Cardiac muscle cell (in vitro differentiated cells and primary cell): Measurements from ENCODE around the gene C19orf25. TPM values are rescaled to one million over a fixed set of nuclear protein-coding genes. Genes with fewer than 3 reads are reported as not detected.

ENCODE experiments used
- DNase-seq, 2 donors: peaks; one replicate each; pipeline versions ENCODE4 v3.0.0 to v3.0.0-alpha.2; 2010 to 2017; ENCODE audit warnings: low read depth in 1 of 2, low spot score in 1 of 2
- H3K27ac ChIP-seq: fragments of 200-600 bp; sonication (generic); 2 replicates; pipeline ENCODE4 v1.5.1; 2016
- H3K27me3 ChIP-seq: fragments of 200-600 bp; sonication (generic); 2 replicates; pipeline ENCODE4 v1.6.0; 2016; ENCODE audit warnings: control low read depth
- H3K36me3 ChIP-seq: fragments of 200-600 bp; sonication (generic); 2 replicates; pipeline ENCODE4 v1.5.1; 2016; ENCODE audit warnings: control low read depth
- H3K4me1 ChIP-seq: fragments of 200-600 bp; sonication (generic); 2 replicates; pipeline ENCODE4 v1.8.1; 2017; ENCODE audit warnings: low read depth, mild to moderate bottlenecking, mixed run types
- H3K4me3 ChIP-seq: fragments of 200-600 bp; sonication (generic); 2 replicates; pipeline ENCODE4 v1.5.1; 2016; ENCODE audit warnings: mild to moderate bottlenecking
- H3K9me3 ChIP-seq: fragments of 200-600 bp; sonication (generic); 2 replicates; pipeline ENCODE4 v1.5.1; 2017; ENCODE audit warnings: low read depth, mild to moderate bottlenecking, control low read depth
- polyA plus RNA-seq: library from polyadenylated mRNA; unstranded; fragments of >200 nt; fragmentation: Nextera tagmentation; extraction: Ambion mirVana; gene quantifications from 2 replicates; pipeline ENCODE4 v1.2.1, GENCODE V29; 2016
- total RNA-seq: library from RNA; depleted of rRNA; stranded (reverse); fragments of >200 nt; gene quantifications from 2 replicates; pipeline ENCODE4 v1.2.3, GENCODE V29; 2016
- TF ChIP-seq, protein P1 (sequence below): IDR thresholded peaks from 2 replicates; pipeline ENCODE4 v1.5.1; 2012; ENCODE audit warnings: low read depth, mild to moderate bottlenecking, low read length

The C19orf25 gene
- total and polyA plus RNA-seq, 2 experiments from 2014 or later: 52.4 to 84.9 TPM

DNA sequence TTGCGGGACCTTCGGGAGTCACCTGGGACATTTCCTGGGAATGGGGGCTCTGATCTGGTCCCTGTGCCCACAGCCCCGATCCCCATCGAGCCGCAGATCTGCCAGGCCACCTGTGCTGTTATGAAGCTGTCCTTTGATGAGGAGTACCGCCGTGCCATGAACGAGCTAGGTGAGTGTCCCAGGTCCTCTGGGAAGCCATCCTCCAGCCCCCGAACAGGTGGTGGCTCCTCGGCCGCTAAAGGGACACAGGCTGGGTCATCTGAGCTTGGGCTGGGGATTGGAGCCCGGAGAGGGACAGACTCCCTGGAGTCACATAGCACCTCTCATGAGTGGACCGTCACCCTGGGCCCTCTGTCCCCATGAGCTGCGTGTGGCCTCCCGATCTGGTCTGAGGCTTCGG, 21.1 kb downstream of the C19orf25 start:
- TF ChIP-seq, protein P1, sequence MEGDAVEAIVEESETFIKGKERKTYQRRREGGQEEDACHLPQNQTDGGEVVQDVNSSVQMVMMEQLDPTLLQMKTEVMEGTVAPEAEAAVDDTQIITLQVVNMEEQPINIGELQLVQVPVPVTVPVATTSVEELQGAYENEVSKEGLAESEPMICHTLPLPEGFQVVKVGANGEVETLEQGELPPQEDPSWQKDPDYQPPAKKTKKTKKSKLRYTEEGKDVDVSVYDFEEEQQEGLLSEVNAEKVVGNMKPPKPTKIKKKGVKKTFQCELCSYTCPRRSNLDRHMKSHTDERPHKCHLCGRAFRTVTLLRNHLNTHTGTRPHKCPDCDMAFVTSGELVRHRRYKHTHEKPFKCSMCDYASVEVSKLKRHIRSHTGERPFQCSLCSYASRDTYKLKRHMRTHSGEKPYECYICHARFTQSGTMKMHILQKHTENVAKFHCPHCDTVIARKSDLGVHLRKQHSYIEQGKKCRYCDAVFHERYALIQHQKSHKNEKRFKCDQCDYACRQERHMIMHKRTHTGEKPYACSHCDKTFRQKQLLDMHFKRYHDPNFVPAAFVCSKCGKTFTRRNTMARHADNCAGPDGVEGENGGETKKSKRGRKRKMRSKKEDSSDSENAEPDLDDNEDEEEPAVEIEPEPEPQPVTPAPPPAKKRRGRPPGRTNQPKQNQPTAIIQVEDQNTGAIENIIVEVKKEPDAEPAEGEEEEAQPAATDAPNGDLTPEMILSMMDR: no peak
- H3K4me1 ChIP-seq: no peaks in the 10 kb centered on the region
- H3K9me3 ChIP-seq: no peaks in the 10 kb centered on the region
- H3K4me3 ChIP-seq: no peak overlapping the region
- H3K36me3 ChIP-seq: no peaks in the 10 kb centered on the region
- DNase-seq: no peak
- H3K27ac ChIP-seq: no peak overlapping the region
- H3K27me3 ChIP-seq: peaks cover 66% of the 10 kb centered on the region

DNA sequence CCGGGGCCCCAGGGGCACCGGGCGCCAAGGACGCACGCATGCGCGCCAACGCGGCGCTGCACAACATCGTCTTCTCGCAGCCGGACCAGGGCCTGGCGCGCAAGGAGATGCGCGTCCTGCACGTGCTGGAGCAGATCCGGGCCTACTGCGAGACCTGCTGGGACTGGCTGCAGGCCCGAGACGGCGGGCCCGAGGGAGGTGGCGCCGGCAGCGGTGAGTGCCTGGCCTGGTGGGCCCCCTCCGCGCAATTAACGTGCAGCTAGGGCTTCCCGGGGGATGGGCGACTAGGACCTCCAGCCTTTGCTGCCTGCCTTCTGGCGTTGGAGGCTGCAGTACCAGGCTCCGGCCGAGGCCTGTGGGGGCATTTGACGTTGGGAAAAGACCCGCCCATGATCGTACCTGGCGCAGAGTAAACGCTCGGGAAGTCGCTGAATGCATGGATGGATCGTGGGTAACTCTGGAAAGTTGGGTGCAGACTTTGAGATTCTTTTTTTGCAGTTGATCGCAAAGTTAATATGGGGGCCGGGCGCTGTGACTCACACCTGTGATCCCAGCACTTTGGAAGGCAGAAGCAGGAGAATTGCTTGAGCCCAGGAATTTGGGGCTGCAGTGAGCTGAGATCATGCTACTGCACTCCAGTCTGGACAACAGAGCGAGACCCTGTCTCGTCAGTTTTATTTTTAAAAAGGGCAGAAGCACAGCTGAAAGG, 21.8 kb downstream of the C19orf25 start:
- Histone ChIP-seq H3K27me3 (peaks cover 73% of the 10 kb centered on the region), H3K27ac (no peak overlapping the region), H3K4me3 (no peak overlapping the region), H3K9me3 (no peaks in the 10 kb centered on the region), H3K36me3 (no peaks in the 10 kb centered on the region), H3K4me1 (no peaks in the 10 kb centered on the region)
- no peak for DNase-seq
- TF ChIP-seq, protein P1: no peak

DNA sequence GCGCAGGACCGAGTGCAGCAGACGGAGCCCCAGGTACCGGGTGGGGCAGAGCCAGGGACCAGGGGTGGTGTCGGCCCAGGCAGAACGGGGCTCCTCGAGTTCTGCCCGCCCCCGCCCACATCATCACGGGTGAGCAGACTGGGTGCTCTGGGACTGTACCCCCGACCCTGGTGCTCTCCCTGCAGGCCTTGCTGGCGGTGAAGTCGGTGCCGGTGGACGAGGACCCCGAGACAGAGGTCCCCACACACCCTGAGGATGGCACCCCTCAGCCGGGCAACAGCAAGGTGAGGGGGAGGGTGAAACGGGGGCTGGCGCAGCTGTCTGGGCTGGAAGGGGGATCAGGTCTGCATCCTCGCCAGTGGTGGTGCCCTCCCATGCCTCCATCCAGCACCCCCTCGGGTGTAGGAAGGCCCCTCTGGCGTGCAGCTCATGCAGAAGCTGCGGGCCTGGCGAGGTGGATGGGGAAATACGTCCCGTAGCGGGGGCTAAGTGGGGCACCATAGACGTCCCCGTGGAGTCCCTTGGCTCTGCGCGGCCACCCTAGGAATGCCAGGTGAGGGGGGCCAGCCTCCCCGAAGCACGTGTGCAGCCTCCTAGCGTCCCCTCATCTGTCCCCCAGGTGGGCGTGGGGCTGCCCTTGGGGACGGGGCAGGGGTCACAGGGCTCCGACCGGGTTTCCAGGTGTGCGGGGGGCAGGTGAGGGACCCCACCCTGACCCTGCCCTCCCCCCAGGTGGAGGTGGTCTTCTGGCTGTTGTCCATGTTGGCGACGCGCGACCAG, 22.7 kb downstream of the C19orf25 start:
- Histone ChIP-seq H3K27ac (no peak overlapping the region), H3K36me3 (no peaks in the 10 kb centered on the region), H3K4me3 (no peak overlapping the region), H3K4me1 (no peaks in the 10 kb centered on the region), H3K27me3 (peaks cover 82% of the 10 kb centered on the region), H3K9me3 (no peaks in the 10 kb centered on the region)
- no peak for DNase-seq
- TF ChIP-seq, protein P1: peak; percentile 1

DNA sequence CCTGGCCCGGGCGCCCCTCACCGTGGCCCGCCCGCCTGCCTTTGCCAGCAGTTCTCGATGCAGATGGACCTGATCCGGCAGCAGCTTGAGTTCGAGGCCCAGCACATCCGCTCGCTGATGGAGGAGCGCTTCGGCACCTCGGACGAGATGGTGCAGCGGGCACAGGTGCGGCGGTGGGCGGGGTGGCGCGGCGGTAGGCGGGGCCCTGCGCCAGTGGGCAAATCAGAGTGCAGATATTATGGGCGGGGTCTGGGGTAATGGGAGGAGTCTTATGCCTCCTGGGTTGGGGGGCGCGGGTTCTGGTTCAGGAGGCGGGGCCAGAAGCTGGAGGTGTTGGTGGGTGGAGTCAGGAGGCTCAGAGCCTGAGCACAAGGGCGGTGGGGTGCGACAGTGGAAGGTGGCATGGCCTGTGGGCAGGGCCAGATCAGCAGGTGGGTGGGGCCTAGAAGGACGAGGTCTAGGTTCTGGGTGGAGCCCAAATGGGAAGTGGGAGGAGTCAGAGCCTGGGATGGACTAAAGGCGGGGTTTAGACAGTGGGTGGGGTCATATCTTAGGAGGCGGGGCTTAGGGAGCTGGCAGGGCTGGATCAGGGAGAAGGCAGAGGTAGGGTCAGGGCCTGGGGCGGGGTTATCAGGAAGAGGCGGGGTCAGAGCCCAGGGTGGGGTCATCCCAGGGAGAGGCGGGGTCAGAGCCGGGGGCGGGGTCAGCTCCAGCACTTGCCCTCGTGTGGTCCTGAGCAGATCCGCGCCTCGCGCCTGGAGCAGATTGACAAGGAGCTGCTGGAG, 23.5 kb downstream of the C19orf25 start:
- no peak overlapping the region for H3K27ac ChIP-seq
- H3K9me3 ChIP-seq: no peaks in the 10 kb centered on the region
- TF ChIP-seq, protein P1: no peak
- H3K4me3 ChIP-seq: no peak overlapping the region
- peak; percentile 53 for DNase-seq
- H3K36me3 ChIP-seq: no peaks in the 10 kb centered on the region
- H3K27me3 ChIP-seq: peaks cover 90% of the 10 kb centered on the region
- no peaks in the 10 kb centered on the region for H3K4me1 ChIP-seq

DNA sequence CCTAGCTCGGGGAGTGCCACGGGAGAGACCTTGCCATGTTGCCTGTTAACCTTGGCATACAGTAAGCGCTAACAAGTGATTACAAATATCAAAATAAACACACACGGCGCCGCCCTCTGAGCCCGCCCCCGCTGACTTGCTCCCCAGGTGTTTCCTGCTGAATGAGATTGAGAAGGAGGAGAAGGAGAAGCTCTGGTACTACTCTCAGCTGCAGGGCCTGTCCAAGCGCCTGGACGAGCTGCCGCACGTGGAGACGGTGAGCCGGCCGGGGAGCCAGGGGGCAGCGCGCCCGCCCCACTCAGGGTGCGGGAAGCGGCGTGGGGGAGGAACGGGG, 24.0 kb downstream of the C19orf25 start:
- Histone ChIP-seq H3K9me3 (no peaks in the 10 kb centered on the region), H3K27me3 (peaks cover 95% of the 10 kb centered on the region), H3K4me1 (no peaks in the 10 kb centered on the region), H3K27ac (no peak overlapping the region), H3K36me3 (no peaks in the 10 kb centered on the region), H3K4me3 (no peak overlapping the region)
- DNase-seq: no peak
- TF ChIP-seq, protein P1: no peak
